ENCODE results near the gene ANKH. TPM values are rescaled to one million over a fixed set of nuclear protein-coding genes. Genes with fewer than 3 reads are reported as not detected.

ANKH gene
- total and polyA plus RNA-seq, 2 donors (not counting 1 experiment from before 2014, with no cell fraction given): 13.7 to 71.1 TPM

GRCh38 chr5:14829396-14829795, 42.2 kb downstream of the ANKH start:
- CTCF ChIA-PET: interaction anchor here (0.7 to 0.8 kb wide), 2 partner anchors 175 to 1244 kb away, joined by 3 read pairs; no protein-coding TSS in a partner anchor
- no peak overlapping the region for H3K4me3 ChIP-seq (ENCODE audit: control extremely low read depth in 1 of 5, extremely low read depth in 1 of 5, insufficient read depth in 1 of 5, low read depth in 2 of 5, low read length in 4 of 5)
- 96% methylated on average over 3 of the region's 3 CpGs for WGBS (ENCODE audit: insufficient coverage)

GRCh38 chr5:14826714-14827113, 44.9 kb downstream of the ANKH start:
- H3K9ac ChIP-seq (ENCODE audit: low read length): no peak overlapping the region
- DNase-seq (no peak), ATAC-seq (ENCODE audit: low read depth) (no peak)
- H3K27ac Mint-ChIP-seq: no peak overlapping the region
- no peaks in the 10 kb centered on the region for H3K9me3 Mint-ChIP-seq (ENCODE audit: insufficient read depth)
- no peaks in the 10 kb centered on the region for H3K27me3 Mint-ChIP-seq
- H3K4me2 ChIP-seq (replicated peaks; ENCODE audit: low read depth, low read length, poor library complexity, severe bottlenecking): no peak overlapping the region
- no peak for TF ChIP-seq EZH2 (IDR thresholded peaks at IDR 0.05; ENCODE audit: borderline replicate concordance, insufficient read depth, low read depth, low read length, poor library complexity, severe bottlenecking)
- TF ChIP-seq CTCF (IDR thresholded peaks at IDR 0.05): no peak
- H3K4me3 Mint-ChIP-seq: no peak overlapping the region
- WGBS (ENCODE audit: insufficient coverage): 100% methylated on average over 1 of the region's 4 CpGs
- no peak overlapping the region for H3K27ac ChIP-seq (ENCODE audit: low read length in 2 of 2)
- no peaks in the 10 kb centered on the region for H3K36me3 ChIP-seq (replicated peaks in 1 of 2; ENCODE audit: control extremely low read depth in 1 of 2, control insufficient read depth in 1 of 2, extremely low read depth in 1 of 2, insufficient read depth in 2 of 2, low read length in 1 of 2)
- H3K27me3 ChIP-seq (replicated peaks in 1 of 4; ENCODE audit: control extremely low read depth in 1 of 4, control insufficient read depth in 3 of 4, insufficient read depth in 4 of 4, low read length in 3 of 4): no peaks in the 10 kb centered on the region
- H3K4me1 ChIP-seq (ENCODE audit: control insufficient read depth in 2 of 2, insufficient read depth in 2 of 2, low read length in 2 of 2): no peaks in the 10 kb centered on the region
- POLR2A ChIA-PET: no interaction called here
- no peaks in the 10 kb centered on the region for H4K20me1 ChIP-seq (ENCODE audit: control insufficient read depth, insufficient read depth, low read length, poor library complexity, severe bottlenecking)
- H2AFZ ChIP-seq (ENCODE audit: insufficient read depth, low read depth, low read length, poor library complexity, severe bottlenecking): no peak overlapping the region
- no peaks in the 10 kb centered on the region for H3K9me3 ChIP-seq (ENCODE audit: control extremely low read depth in 1 of 3, control insufficient read depth in 2 of 3, insufficient read depth in 1 of 3, low read length in 2 of 3)
- H3K79me2 ChIP-seq (ENCODE audit: control insufficient read depth, insufficient read depth, low read length): peaks cover 6% of the 10 kb centered on the region
- no peaks in the 10 kb centered on the region for H3K4me1 Mint-ChIP-seq
- intact Hi-C loops (cut with micrococcal nuclease): no loop called here
- no peak overlapping the region for H3K4me3 ChIP-seq (ENCODE audit: control extremely low read depth in 1 of 5, extremely low read depth in 1 of 5, insufficient read depth in 1 of 5, low read depth in 2 of 5, low read length in 4 of 5)
- CTCF ChIA-PET: no interaction called here

More at GRCh38 chr5:14829396-14829795, 42.2 kb downstream of the ANKH start:
- no peaks in the 10 kb centered on the region for H4K20me1 ChIP-seq (ENCODE audit: control insufficient read depth, insufficient read depth, low read length, poor library complexity, severe bottlenecking)
- ATAC-seq (ENCODE audit: low read depth) (no peak), DNase-seq (no peak)
- H3K27ac ChIP-seq (ENCODE audit: low read length in 2 of 2): no peak overlapping the region
- Mint-ChIP-seq H3K9me3 (ENCODE audit: insufficient read depth) (no peaks in the 10 kb centered on the region), H3K27ac (no peak overlapping the region), H3K27me3 (no peaks in the 10 kb centered on the region), H3K4me1 (no peaks in the 10 kb centered on the region), H3K4me3 (no peak overlapping the region)
- H3K9ac ChIP-seq (ENCODE audit: low read length): no peak overlapping the region
- TF ChIP-seq CTCF (IDR thresholded peaks at IDR 0.05) (no peak), EZH2 (IDR thresholded peaks at IDR 0.05; ENCODE audit: borderline replicate concordance, insufficient read depth, low read depth, low read length, poor library complexity, severe bottlenecking) (no peak)
- no peaks in the 10 kb centered on the region for H3K36me3 ChIP-seq (replicated peaks in 1 of 2; ENCODE audit: control extremely low read depth in 1 of 2, control insufficient read depth in 1 of 2, extremely low read depth in 1 of 2, insufficient read depth in 2 of 2, low read length in 1 of 2)
- intact Hi-C loops (cut with micrococcal nuclease): no loop called here
- no peak overlapping the region for H2AFZ ChIP-seq (ENCODE audit: insufficient read depth, low read depth, low read length, poor library complexity, severe bottlenecking)
- no peaks in the 10 kb centered on the region for H3K27me3 ChIP-seq (replicated peaks in 1 of 4; ENCODE audit: control extremely low read depth in 1 of 4, control insufficient read depth in 3 of 4, insufficient read depth in 4 of 4, low read length in 3 of 4)
- no peaks in the 10 kb centered on the region for H3K9me3 ChIP-seq (ENCODE audit: control extremely low read depth in 1 of 3, control insufficient read depth in 2 of 3, insufficient read depth in 1 of 3, low read length in 2 of 3)
- POLR2A ChIA-PET: no interaction called here
- H3K79me2 ChIP-seq (ENCODE audit: control insufficient read depth, insufficient read depth, low read length): peaks cover 21% of the 10 kb centered on the region
- no peak overlapping the region for H3K4me2 ChIP-seq (replicated peaks; ENCODE audit: low read depth, low read length, poor library complexity, severe bottlenecking)
- H3K4me1 ChIP-seq (ENCODE audit: control insufficient read depth in 2 of 2, insufficient read depth in 2 of 2, low read length in 2 of 2): no peaks in the 10 kb centered on the region
